Endothelial cell of umbilical vein (primary cell): Measurements from ENCODE around the gene ZBTB48. TPM values are rescaled to one million over a fixed set of nuclear protein-coding genes. Genes with fewer than 3 reads are reported as not detected.

Experiments used
- polyA plus RNA-seq, 4 experiments: library from polyadenylated mRNA; depleted of rRNA in 3 of 4; stranded (reverse) in 3 of 4; unstranded in 1 of 4; fragments of >200 nt; gene quantifications; 2 replicates each; pipeline versions ENCODE4 v1.2.1 to v1.2.3, GENCODE V29; 2011 to 2012; ENCODE audit warnings: missing spikeins in 1 of 4
- small RNA-seq: library from RNA; depleted of rRNA; stranded (forward); fragments of <200 nt; gene quantifications from one replicate; pipeline ENCODE3, GENCODE V24; 2012; ENCODE audit warnings: low replicate concordance, low read depth; ENCODE audit not compliant: insufficient read depth, insufficient read length
- total RNA-seq: library from RNA; stranded (reverse); gene quantifications from 2 replicates; pipeline ENCODE4 v1.2.3, GENCODE V29; 2021

Gene ZBTB48
- total and polyA plus RNA-seq, 2 donors (not counting 3 experiments of a cell fraction or from before 2014, with no cell fraction given): 20.9 to 25.1 TPM

Small RNAs within 50 kb of the gene (small RNA-seq; reads per million reads assigned to genes)
- gene RNU6-731P: not detected

Other genes starting within 250 kb of the ZBTB48 start
- 69.4 and 76.5 TPM in 2 replicates for gene ACOT7, start 186.2 kb upstream of the ZBTB48 start, total RNA-seq
- gene ACOT7, start 186.2 kb upstream of the ZBTB48 start, polyA plus RNA-seq: 104 and 105 TPM in 2 replicates
- gene HES2, start 160.1 kb upstream of the ZBTB48 start, total RNA-seq: 9.4 and 13.3 TPM in 2 replicates
- 3.6 and 3.7 TPM in 2 replicates for gene HES2, start 160.1 kb upstream of the ZBTB48 start, polyA plus RNA-seq
- 0.71 and 2.2 TPM in 2 replicates for gene ESPN, start 155.2 kb upstream of the ZBTB48 start, total RNA-seq
- gene ESPN, start 155.2 kb upstream of the ZBTB48 start, polyA plus RNA-seq: 0.46 and 0.54 TPM in 2 replicates
- gene TNFRSF25, start 113.8 kb upstream of the ZBTB48 start, total RNA-seq: 33.9 and 48.7 TPM in 2 replicates
- gene TNFRSF25, start 113.8 kb upstream of the ZBTB48 start, polyA plus RNA-seq: 38.8 and 52.9 TPM in 2 replicates
- 56.9 and 68.3 TPM in 2 replicates for gene PLEKHG5, start 88.3 kb upstream of the ZBTB48 start, total RNA-seq
- 30.6 and 40.8 TPM in 2 replicates for gene PLEKHG5, start 88.3 kb upstream of the ZBTB48 start, polyA plus RNA-seq
- 39.7 and 42.9 TPM in 2 replicates for gene NOL9, start 25.5 kb upstream of the ZBTB48 start, total RNA-seq
- gene NOL9, start 25.5 kb upstream of the ZBTB48 start, polyA plus RNA-seq: 14.1 TPM in 2 replicates
- gene TAS1R1, start 24.7 kb upstream of the ZBTB48 start, total RNA-seq: not detected in 2 replicates
- not detected in 2 replicates for gene TAS1R1, start 24.7 kb upstream of the ZBTB48 start, polyA plus RNA-seq
- gene KLHL21, start 22.9 kb downstream of the ZBTB48 start, total RNA-seq: 19.2 and 22.4 TPM in 2 replicates
- gene KLHL21, start 22.9 kb downstream of the ZBTB48 start, polyA plus RNA-seq: 18.0 and 24.9 TPM in 2 replicates
- 17.8 and 18.6 TPM in 2 replicates for gene PHF13, start 33.7 kb downstream of the ZBTB48 start, total RNA-seq
- gene PHF13, start 33.7 kb downstream of the ZBTB48 start, polyA plus RNA-seq: 5.6 and 5.7 TPM in 2 replicates
- gene THAP3, start 44.9 kb downstream of the ZBTB48 start, total RNA-seq: 15.2 and 16.7 TPM in 2 replicates
- gene THAP3, start 44.9 kb downstream of the ZBTB48 start, polyA plus RNA-seq: 11.3 and 13.5 TPM in 2 replicates
- gene DNAJC11, start 121.8 kb downstream of the ZBTB48 start, total RNA-seq: 64.3 and 65.9 TPM in 2 replicates
- 30.2 and 31.1 TPM in 2 replicates for gene DNAJC11, start 121.8 kb downstream of the ZBTB48 start, polyA plus RNA-seq
- gene CAMTA1, start 205.5 kb downstream of the ZBTB48 start, total RNA-seq: 88.1 and 92.7 TPM in 2 replicates
- 36.4 and 50.8 TPM in 2 replicates for gene CAMTA1, start 205.5 kb downstream of the ZBTB48 start, polyA plus RNA-seq